ENCODE data around the gene HCN1.
A peak's percentile ranks its signal among the peaks of the same experiment; 100 is the strongest.
"Not testable (repeated sequence)": the region's sequence is repeated elsewhere in the genome, so short reads cannot be mapped to it uniquely, and the experiment has no call there.

Gene HCN1

GRCh38 chr5:45609661-45610060 lies 86.5 kb downstream of the HCN1 start:
- DNase-seq = no peak

GRCh38 chr5:45604092-45604491 lies 92.1 kb downstream of the HCN1 start:
- DNase-seq = no peak

DNA sequence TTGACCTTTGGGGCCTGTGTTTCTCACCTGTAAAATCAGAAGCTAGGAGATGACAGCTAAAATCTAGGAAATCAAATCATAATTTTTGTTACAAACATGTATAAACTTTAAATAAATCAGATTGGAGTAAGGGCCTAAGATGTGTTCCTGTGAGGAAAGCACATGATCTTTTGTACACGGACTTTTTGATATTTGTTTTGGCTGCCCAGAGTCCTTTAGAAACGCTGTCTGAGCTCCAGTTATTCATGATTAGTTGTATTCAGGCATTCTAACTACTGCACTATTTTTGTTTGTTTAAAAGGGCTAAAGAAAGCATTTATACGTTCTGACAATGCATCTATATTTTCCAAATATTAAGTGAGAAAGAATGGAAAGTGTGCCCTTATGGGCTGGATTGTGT lies 94.8 kb downstream of the HCN1 start:
- DNase-seq = no peak

DNA sequence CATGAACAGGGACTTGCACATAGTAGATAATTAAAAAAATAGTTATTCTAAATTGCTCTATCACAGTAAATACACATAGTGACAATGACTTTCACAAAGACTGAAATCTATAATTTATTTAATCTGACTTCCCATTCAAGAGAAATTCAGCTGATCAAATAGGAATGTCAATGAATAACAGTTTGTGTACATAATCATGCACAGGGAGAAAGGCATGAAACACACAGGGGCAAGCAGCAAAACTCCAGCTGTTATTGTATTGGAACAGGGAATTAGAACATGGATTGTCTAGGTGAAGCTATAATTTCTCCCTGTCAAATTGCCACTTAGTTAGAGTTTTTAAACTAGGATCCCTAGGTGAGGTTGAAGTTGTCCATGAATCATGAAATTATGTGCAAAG lies 99.9 kb downstream of the HCN1 start:
- DNase-seq = peak; percentile 6 to 9

GRCh38 chr5:45586001-45586400 lies 110.2 kb downstream of the HCN1 start:
- DNase-seq = not testable (repeated sequence)

GRCh38 chr5:45578270-45578669 lies 117.9 kb downstream of the HCN1 start:
- DNase-seq = no peak

- DNase-seq = no peak
Observed at GRCh38 chr5:45568813-45569212, 127.4 kb downstream of the HCN1 start.

DNA sequence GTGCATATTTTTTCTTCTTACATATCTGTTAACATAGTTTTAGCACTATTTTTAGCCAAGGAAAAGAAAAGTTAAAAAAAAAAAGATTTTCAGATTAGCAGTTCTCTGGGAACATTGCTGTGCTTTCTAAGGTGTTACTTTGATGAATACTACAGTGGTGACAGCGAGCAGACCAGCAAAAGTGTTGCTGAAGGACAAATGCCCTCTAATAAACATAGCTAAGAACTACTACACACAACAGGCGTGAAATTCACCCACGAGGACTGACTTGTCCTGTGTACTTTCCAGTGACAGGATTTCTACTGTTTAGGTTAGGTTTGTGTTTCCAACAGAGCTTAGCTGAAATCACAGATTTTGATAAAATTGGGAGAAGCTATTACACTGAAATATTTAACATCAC lies 153.8 kb downstream of the HCN1 start:
- no peak for DNase-seq

GRCh38 chr5:45533663-45534062 lies 162.5 kb downstream of the HCN1 start:
- DNase-seq = no peak

GRCh38 chr5:45532826-45533624 lies 163.2 kb downstream of the HCN1 start:
- no peak for DNase-seq

DNA sequence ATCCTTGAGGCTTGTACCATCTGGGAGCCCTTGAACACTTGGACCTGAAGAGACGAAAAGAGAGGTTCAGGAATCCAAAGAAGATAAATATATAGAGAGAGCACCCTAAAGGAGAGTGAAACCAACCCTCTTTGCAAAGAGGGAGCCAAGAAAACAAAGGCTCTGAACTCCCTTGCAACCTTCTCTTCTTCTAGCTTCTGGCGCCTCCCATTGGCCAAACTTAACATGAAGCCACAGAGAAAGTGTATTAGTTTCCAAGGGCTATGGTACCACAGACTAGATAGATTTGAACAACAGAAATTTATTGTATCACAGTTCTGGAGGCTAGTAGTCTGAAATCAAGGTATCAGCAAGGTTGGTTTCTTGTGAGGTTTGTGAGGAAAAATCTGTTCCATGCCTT lies 175.1 kb downstream of the HCN1 start:
- DNase-seq = peak in 1 of 2 experiments; percentile 59

- DNase-seq = no peak
Observed at GRCh38 chr5:45512521-45512920, 183.7 kb downstream of the HCN1 start.

DNA sequence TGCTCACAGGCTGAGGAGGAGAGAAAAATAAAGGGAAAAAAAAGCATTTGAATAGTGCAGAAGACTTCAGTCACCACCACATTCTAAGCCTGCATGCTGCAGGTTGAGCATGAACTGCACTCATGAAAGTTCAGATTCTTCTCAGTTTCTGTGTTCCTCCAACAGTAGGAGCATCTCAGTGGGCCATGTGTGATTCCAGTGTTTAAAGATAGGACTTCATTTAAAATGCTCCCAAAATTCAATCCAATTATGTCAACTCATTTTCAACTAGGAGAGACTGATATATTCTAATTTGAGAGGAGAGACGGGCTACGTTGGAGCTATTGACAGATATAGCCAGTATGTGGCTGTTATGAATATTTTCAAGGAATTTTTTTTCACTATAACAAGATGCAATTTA lies 186.8 kb downstream of the HCN1 start:
- no peak for DNase-seq

DNA sequence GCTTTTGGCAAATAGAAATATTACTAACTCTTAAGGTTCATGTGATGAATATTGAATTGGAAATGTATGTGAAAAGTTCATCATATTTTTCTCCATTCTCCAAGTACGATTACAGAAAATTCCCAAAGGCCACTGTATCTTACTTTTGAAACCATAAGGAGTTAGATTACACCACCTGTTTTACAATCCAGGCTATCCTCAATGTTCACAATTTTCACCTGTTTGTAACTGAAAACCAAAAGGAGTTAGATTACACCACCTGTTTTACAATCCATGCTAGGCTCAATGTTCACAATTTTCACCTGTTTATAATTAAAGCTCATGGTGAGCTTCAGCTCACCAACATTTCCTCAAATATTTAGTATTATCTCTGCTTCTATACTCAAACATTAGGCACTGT lies 188.0 kb downstream of the HCN1 start:
- peak in 1 of 2 experiments; percentile 69 for DNase-seq

DNA sequence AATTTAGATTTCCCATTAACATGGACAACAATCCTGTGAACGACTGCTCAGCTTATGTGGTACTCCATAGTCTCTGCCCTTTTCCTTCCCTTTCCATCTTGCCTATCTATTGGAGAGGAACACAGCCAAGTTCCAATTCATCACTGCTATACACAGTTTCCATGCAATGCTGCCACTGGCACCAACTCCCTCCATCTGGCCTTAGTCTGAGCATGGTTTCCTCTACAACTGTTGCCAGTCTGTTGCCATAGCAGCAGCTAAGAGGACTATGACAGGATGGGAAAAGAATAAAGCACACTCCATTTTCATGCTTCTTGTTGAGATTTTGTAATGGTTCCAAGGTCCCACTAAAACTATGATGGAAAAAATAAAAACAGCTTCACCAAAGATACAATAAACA lies 189.0 kb downstream of the HCN1 start:
- peak; percentile 45 to 59 for DNase-seq

- not testable (repeated sequence) for DNase-seq
Observed at GRCh38 chr5:45499006-45499405, 197.2 kb downstream of the HCN1 start.

GRCh38 chr5:45491368-45491767 lies 204.8 kb downstream of the HCN1 start:
- DNase-seq = no peak

GRCh38 chr5:45484781-45485180 lies 211.4 kb downstream of the HCN1 start:
- DNase-seq = no peak

DNA sequence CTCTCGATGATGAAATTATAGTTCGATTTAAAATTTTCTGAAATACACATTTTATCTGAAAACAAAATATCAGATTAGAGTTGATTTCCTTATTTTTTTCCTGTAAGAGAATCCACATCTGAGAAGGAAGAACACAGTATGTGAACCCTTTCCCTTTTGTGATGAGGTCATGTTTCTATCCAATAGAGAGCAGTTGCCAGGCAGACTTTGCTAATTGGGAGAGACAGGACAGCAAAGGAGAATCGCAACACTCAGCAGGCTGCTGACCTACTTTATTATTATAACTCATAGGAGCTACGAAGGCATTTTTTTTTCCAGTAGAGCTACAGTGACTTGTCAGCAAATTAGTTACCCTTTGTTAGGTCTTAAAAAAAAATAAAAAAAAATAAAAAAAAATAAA lies 242.1 kb downstream of the HCN1 start:
- DNase-seq = peak; percentile 7 to 32

GRCh38 chr5:45444856-45445255 lies 251.3 kb downstream of the HCN1 start:
- not testable (repeated sequence) for DNase-seq

DNA sequence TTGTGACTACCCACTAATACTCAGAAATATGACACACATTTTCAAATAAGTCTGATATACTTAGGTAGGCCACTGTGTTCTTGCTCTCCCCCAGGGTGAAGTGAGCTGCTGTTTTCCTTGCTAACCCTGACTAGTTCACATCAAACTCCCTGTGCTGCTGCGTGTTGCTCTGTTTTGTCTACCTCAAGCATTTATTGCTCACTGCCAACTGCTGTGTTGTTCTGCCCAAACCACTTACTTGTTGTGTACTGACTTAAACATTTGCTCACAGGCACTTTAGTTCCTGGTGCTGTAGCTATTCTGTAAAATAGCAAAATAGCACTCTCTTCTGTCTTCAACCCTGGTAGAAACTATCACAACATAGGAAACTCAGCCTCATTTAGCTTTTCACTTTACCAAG lies 255.7 kb downstream of the HCN1 start:
- no peak for DNase-seq

DNA sequence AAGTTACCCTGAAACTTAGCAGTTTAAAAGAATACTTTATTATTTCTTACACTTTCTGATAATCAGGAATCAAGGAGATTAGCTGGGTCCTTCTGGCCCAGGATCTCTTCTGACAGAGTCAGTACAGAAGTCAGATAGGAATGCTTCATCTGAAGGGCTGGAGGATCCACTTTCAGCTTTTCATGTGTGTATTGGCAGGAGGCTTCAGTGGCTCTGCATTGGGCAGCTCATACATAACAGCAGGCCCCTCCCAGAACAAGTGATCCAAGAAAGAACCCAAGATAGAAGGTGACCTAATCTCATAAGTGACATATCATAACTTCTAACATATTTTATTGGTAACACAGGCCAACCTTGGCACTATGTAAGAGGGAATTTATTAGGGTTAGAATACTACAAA lies 258.4 kb downstream of the HCN1 start:
- no peak for DNase-seq

- DNase-seq = no peak
Observed at GRCh38 chr5:45417285-45417998, 278.7 kb downstream of the HCN1 start.

All from NCI-H1930 (cell line).